Left colon (tissue), 2 donors: ENCODE data around the gene LETM1. TPM values are rescaled to one million over a fixed set of nuclear protein-coding genes. Genes with fewer than 3 reads are reported as not detected.
A peak's percentile ranks its signal among the peaks of the same experiment; 100 is the strongest.

Source experiments
- ATAC-seq: fragments of 200-7000 bp; cut with Tn5 transposase; one replicate; pipeline ENCODE4 v1.9.1; 2020; ENCODE audit warnings: mild to moderate bottlenecking, moderate library complexity
- DNase-seq, 2 donors: peaks; one replicate each; pipeline ENCODE4 v3.0.0-alpha.2; 2020
- intact Hi-C, 2 donors: fragments of 100-400 bp; cut with DNase I in 1 of 2; cut with micrococcal nuclease in 1 of 2; formaldehyde crosslinking; loops; one replicate each; pipeline versions ENCODE4 v1.11.2 to v1.14.0; 2022; cut with DNase I, micrococcal nuclease
- total RNA-seq, 2 donors: library from RNA; stranded (reverse); fragmentation: NEBNext Ultra II Directional; extraction: Animal tissue kit (Norgen Biotek cat#: 25700); gene quantifications; one replicate each; pipeline ENCODE4 v1.2.1, GENCODE V29; 2021
- donor health status: DM: no; HTN: no; CAD: no.
- donor health status: DM: yes; HTN: yes; CAD: no.

LETM1 gene
- total RNA-seq, 2 donors from 2014 or later = 112 to 160 TPM

DNA sequence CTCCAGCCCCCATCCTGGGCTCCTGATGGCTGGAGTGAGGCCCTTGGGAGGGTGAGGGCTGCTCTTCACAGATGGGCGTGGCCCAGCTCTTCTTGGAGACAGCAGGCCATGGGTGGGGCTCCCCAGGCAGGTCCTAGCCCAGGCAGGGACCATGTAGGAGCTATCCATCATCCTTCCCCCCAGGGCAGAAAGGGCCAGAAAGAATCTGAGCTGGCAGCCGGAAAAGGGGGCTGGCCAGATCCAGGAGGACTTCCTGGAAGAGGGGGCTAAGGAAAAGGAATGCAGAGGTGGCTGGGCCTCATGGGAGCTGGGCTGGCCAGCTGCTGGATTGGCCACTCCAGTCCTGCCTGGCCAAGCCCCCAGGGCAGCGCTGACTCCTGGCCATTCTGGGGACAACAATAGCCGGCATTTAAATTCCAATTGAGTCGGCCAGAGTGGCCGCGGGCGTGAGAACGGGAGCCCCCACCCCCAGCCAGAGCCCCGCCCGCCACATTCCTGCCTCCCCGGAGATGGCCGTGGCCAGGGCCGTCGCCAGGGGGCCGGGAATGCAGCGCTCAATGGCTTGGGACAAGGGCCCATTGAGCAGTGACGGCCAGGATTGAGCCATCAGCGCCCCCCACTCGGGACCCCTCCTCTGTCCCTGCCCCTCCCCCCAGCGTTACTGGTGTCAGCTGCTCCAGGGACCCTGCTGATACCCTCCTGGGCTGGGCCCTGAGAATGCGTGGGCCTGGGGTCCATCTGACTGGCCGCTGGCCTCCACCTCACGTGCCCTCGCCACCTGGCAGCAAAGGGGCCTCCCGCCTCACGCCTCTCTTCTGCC lies 77.9 kb downstream of the LETM1 start:
- intact Hi-C loops = no loop called here
- ATAC-seq (peak; percentile 48), DNase-seq (no peak)

DNA sequence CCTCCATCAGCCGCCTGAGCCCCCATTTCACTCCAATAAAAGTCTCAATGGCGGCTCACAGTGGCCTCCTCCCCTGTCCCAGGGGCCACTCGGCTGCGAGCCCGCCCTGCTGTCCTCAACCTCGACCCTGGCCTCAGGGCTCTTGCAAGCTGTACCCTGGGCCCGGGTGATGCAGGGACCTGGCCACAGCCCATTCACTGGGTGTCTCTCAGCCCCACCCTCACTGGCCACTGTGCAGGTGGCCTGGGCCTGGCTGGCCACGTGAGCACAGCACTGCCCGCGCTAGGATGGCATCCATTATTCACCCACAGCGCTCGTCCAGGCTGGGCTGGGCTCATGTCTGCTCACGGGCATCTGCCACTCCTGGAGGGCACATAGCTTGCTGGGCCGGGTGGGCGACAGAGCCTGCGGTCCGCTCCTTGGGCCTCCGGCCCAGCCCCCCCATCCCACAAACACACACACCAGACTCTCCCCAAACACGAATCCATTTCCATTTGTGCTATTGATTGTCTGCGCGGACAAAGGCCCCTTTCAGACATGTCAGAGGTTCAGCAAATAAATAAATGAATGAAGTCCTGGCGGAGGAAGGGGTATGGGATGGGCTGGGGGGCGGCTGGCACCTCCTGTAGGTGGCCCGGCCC lies 79.3 kb downstream of the LETM1 start:
- ATAC-seq (no peak), DNase-seq (no peak)
- intact Hi-C loops = no loop called here

DNA sequence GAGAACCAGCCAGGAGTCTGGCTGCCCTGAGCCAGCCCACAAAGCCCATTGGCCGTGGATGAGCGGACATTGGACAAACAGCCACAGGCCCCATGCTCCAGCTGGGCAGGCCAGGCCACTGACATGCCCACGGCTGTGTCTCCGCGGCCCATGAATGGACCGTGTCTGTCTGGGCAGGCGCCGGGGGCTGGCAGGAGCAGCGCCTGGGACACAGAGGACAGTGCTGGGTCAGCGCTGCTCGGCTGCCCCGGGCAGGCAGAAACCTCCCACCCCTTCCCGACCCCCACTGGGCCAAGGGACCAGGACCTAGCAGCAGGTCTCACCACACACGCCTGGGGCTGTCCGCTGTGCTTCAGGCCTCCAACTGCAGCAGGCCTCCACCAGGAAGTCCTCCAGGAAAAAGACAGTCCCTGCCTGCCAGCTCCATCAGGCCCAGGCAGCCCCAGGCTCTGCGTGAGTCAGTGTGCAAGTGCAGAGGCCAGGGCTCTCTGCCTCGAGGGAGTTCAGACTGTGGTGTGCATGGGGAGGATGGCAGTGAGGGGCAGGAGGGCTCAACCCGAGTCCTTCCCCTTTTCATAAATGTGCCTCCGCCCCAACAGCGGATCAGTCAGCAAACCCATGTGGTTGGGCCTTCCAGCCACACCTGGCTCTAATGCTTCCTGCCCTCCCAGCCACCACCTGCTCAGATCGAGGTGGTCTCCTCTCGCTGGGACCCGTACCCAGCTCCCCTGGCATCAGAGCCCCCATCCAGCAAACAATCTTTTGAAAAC lies 80.0 kb downstream of the LETM1 start:
- no peak for ATAC-seq
- no peak for DNase-seq
- intact Hi-C loops = no loop called here

DNA sequence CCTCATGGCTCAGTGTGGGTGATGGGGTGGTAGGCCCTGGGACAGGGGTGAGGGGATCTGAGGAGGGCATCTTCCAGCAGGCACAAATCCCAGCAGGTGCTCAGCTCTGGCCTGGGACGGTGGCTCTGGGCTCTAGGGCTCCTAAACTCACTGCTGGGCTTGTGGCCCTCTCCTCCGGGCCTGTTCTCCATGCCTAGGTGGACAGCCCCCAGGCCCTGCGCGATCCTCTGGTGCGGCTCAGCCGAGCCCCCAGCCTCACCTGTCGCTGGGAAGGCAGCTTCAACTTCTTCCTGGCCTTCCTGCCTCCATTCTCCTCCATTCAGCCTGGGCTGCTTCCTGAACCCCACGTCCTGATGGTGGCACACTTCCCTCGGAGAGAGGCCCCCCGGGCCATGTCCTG lies 82.2 kb downstream of the LETM1 start:
- no peak for ATAC-seq
- intact Hi-C loops = no loop called here

DNA sequence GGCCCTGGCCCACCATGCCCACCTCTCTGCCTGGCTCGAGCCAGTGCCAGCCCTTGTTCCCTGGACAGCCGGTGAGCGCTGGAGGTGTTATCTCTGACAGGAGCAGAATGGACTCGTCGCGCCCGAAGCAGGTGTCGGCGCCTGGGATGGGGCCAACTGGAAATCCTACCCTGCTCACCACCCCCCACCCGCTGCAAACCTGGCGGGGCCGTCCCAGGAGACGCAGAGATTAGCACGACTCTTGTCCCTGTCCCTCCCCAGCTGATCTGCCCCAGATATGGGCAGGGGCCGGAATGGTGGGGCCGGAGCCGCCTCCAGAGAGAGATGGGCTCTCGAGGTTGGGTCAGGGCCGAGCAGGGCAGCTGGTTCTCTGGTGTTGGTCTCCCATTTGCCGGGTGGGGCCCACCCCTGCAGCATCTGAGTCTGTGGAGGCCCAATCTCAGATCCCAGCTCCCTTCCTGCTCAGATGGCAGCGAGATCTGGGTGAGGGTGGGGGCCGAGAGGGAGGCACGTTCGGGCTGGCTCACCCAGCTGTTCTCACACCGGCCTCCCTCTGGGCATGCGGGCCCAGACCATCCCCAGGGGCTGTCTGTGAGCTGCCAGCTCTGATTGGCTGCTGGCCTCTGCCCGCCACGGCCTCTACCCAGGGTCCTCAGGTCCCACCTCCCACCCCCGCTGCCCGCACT lies 83.0 kb downstream of the LETM1 start:
- intact Hi-C loops = no loop called here
- no peak for DNase-seq
- peak; percentile 37 for ATAC-seq

More for the DNA sequence above, 82.2 kb downstream of the LETM1 start:
- no peak for DNase-seq

DNA sequence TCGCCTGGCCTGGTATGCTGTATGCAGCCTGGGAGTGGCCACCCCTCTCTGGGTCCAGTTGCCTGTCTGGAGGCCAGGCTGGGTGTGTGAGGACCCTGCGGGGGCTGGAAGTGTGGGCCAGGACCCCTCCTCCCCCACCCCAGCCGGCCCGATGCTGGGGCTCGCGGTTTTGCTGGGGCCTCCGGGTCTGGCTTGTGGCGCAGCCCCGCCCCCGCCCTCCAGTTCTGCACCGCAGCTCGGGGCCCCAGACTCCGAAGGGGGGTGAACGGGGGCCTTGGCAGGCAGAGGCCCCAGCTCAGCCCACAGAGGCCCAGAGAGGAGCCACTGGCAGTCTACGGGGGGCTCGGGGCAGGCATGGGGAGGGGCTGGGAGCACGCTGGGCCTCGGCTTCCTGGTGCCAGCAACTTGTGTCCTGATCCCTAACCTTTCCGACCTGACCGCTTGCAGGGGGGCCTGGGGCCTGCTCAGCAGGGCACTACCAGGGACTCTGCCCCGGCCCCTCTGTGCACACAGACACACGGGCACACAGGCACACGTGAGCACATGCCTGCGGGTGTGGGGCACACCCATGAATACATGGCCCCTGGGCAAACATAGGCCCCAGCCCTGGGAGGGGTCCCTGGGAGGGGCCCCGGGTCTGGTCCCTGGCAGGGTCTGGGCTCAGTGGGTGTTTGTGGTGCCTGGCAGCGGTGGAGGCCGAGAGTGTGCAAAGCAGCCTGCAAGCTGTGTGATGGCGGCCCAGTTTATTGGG lies 84.2 kb downstream of the LETM1 start:
- intact Hi-C loops = no loop called here
- DNase-seq (no peak), ATAC-seq (peak; percentile 39)

DNA sequence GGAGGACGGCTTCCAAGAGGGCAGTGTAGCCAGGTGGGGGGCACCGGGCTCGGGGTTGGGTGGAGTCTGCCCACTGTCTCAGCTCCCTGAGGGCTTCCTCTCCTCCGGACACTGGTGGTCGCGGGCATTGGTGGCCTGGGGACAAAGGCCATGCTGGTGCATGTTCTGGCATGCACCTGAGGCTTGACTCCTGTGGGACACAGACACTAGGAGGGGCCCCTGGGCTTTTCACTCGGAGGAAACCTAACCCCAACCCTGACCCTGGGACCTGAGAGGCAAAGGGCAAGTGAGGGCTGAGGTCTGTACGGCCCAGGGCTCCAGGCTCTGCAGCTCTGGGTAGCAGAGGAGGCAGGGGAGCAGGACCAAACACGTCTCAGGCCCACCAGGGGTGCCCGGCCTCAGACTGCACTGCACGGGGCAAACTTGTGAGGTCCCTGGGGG lies 85.1 kb downstream of the LETM1 start:
- no peak for DNase-seq
- no peak for ATAC-seq
- intact Hi-C loops = no loop called here

DNA sequence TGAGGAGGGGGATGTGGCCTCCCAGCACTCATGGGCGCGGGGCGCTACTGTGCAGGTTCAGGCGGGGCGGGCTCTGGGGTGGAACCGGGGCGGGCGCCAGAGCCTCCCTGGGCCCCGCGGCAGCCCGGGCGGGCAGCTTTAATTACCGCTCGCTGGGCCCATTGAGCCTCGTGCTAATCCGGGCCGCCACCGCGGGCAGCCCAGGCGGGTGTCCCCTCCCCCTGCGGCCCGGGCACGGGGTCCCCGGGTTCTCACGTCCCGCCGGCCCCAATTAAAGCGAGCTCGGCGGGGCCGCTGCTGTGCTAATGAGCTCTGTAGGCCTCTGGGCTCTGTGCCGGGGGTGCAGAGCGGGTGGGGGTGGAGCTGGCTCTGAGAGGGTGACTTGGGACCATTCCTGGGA lies 85.7 kb downstream of the LETM1 start:
- DNase-seq = no peak
- ATAC-seq = no peak
- intact Hi-C loops = no loop called here

DNA sequence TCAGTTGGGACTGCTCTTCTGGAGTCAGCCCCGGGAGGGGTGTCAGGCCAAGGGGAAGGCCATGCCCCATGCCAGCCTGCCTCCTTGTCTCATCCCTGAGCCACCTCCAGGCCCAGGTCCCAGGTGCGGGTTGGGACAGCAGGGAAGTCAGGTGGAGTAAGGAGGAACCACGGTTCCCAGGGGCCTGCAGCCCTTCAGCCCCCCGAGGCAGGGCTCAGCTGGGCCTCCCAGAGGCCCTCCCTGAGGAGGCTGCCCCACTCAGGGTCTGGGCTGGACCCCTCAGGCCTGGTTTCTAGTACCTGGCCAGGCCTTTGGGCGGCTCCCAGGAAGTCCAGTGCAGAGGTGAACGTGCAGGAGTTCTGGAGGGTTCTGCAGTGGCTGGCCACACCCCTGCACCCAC lies 86.3 kb downstream of the LETM1 start:
- DNase-seq (no peak), ATAC-seq (no peak)
- intact Hi-C loops = no loop called here

DNA sequence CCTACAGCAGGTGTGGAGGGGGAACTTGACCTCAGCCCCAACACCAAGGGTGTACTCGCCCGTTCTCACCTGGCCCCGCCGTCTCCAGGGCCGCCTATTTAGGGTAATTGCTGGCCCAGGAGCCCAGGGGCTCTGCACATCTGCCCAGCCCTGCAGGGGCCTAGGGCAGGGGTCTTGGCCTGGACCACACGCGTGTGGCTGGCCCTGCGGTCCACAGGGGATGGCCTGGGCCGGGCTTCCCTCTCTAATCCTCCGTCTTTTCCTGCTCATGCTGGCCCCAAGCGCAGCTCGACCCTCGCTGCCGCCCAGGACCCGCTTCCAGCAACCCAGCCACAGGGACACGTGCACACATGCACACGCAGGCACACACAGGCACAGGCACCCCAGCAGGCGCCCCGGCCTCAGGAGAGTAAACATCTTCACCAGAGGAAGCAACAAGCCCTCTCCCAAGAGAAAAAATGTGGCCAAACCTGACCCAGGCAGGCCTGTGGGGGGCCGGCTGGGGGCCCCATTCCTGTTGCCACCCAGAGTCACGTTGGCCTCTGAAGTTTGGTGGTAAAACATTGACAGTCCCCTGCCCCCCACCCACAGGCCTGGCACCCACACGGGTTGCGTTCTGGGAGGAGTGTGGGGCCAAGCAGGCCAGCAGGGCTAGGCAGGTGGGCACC lies 87.5 kb downstream of the LETM1 start:
- DNase-seq = no peak
- intact Hi-C loops = no loop called here
- no peak for ATAC-seq

DNA sequence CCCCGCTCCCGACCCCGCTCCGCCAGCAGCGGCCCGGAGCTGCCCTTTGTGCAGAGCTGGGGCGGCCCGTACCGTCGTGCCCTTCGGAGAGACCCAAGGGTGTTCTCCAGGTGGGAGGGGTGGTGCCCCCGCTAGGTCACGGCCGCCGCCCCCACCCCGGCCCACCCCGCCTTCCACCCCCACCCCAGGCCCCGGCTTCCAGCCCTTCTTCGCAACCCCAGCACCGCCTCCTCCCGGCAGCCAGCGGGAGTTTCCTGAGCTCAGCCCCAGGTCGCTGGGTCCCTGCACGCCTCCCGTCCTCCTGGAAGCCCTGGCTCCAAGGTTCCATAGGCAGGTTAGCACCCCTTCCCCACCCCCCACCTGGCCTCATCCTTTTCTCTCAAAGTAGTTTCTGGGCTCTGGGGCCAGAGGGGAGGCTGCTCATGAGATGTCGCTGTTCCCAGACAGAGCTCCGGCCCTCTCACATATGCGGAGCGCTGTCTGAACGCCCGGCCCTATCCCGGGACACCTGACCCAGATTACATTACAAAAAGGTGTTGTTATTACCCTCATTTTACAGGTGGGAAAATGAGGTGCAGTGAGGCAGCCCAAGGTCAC lies 88.1 kb downstream of the LETM1 start:
- peak in 1 of 2 donors; percentile 61 for DNase-seq

DNA sequence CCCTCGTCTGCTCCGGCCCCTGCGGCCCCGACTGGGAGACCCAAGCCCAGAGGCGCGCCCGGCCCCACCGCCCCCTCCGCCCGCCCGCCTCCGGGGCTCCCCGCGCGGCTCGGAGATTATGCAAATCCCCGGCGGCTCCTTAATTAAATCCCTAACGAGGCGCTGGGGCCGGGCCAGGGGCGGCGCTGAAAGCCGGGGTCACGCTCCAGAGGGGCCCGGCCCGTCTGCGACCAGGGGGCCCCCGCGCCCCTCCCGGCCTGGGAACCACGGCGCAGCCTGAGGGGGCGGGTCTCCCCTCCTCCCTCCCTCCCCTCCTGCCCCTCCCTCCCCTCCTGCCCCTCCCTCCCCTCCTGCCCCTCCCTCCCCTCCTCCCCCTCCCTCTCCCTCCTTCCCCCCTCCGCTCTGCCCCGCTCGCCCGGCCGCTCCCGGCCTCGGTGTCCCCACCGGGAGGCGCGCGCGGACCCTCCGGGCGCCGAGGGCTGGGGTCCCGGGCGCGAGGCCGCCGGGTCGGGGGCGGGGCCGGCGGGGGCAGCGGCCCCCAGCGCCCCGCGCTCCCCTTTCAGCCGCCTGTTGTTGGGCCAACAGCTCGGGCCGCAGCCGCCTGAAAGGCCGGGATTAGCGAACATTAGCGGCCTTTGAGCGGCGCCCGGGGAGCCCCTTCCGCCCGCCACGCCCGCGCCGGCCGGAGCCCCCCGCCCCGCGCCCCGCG lies 88.7 kb downstream of the LETM1 start:
- no peak for DNase-seq
- ATAC-seq = peak; percentile 3

More for the DNA sequence above, 88.1 kb downstream of the LETM1 start:
- ATAC-seq = peak; percentile 51
- intact Hi-C loops = no loop called here

DNA sequence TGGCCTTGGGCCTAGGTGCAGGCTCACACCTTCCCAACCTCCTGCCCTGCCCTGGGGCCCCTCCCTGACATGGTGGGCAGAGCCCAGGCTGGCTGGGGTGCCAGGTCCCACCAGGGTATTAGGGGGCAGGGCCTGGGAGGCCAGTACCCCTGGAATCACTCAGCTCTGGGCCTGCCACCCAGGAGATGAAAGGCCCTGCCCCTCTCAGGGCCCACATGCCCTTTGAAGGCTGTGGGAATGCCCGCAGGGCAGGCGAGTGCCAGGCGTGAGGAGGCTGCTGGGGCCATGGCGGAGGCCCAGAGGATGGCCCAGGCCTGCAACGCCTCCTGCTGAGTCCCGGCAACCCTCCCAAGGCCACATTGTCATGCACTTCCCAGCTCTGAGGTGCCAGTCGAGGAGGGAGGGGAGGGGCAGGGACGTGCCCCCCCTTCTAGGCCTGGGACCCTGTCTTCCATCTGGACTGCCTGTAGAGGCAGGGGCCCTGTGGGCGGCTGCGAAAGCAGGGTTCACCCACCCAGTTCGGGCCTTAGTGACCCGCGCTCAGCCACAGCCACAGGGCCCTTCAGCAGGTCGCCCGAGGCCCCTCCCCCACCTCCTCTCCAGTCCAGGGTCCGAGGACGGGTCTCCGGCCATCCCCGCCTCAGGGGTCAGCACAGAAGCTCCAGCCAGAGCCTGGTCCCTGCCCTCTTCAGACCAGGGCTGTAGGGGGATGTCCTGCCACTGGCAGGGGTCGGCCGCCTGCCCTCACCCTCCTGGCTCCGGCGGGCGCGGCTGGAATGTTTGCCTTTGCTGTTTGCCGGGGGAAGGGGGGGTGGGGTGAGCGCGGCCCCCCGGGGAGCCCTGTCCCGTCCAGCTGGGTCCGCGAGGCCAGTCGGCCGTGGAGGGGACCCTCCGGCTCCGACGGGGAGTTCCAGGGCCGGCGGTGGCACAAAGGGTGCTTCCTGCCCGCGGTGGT lies 89.6 kb downstream of the LETM1 start:
- DNase-seq = no peak
- no peak for ATAC-seq
- intact Hi-C loops = no loop called here

More for the DNA sequence above, 88.7 kb downstream of the LETM1 start:
- intact Hi-C loops = no loop called here

DNA sequence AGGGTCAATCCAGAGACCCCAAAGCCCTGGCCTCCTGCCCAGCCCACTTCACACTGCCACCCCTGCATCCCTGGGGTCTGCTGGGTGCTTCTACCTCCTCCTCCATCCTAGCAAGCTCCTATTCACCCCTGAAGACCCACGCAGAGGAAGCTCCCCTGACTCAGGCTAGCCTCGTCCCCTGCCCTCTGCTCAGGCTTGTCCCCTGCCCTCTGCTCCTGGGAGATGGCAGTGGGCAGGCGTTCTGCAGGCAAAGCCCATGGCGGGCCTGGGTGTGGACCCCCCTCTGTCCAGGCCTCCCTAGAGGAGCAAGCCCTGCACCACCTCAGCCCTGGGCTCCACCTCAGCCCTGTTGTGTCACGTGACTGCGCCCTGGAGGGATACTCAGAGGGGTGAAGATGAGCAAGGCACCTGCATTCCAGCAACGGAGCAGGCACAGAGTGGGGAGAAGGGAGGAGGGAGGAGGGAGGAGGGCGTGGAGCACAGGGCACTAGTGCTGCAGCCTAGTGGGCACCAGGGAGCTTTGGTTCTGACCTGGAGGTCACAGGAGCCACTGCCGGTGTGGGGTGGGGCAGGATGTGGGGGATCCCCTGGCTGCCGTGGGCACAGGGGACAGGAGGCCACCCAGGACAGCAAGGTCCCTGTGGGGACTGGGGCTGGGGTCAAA lies 90.4 kb downstream of the LETM1 start:
- no peak for ATAC-seq

DNA sequence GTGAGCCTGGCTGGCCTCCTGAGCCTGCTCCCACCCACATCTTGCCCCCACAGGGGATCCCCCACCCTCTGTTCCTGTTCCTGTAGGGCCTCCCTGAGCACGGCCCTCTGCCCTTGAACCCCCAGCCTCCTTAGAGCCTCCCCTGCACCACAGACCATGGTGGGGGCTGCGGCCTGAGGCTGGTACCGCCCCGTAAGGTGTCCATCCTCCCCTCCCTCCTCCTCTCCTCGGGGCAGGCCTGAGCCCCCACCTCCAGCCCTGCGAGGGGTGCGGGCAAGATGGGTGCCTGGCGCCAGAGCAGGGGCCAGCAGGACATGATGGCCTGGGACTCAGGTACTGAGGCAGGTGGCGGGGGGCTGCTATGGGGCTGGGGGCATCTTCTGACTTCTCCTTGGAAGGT lies 91.3 kb downstream of the LETM1 start:
- intact Hi-C loops = no loop called here
- DNase-seq (no peak), ATAC-seq (no peak)

More for the DNA sequence above, 90.4 kb downstream of the LETM1 start:
- no peak for DNase-seq
- intact Hi-C loops = no loop called here
